Prostate gland (tissue), 2 donors: ENCODE results near the gene CC2D1B. TPM values are rescaled to one million over a fixed set of nuclear protein-coding genes. Genes with fewer than 3 reads are reported as not detected.

ENCODE experiments used
- DNase-seq: peaks from one replicate; pipeline ENCODE4 v3.0.0-alpha.2; 2019; ENCODE audit warnings: low spot score
- H3K27ac ChIP-seq, 2 donors: fragments of 200-600 bp; sonication (generic); 2 replicates each; pipeline ENCODE4 v1.5.1; 2017 to 2019
- H3K27me3 ChIP-seq: fragments of 200-600 bp; sonication (generic); replicated peaks from 2 replicates; pipeline ENCODE4 v1.5.1; 2019; ENCODE audit not compliant: insufficient read depth
- H3K36me3 ChIP-seq, 2 donors: fragments of 200-600 bp; sonication (generic); 1 replicate in 1 of 2; 2 replicates in 1 of 2; pipeline versions ENCODE4 v1.5.1 to v1.8.1; 2017 to 2019
- H3K4me1 ChIP-seq: fragments of 200-600 bp; sonication (generic); replicated peaks from 2 replicates; pipeline ENCODE4 v1.5.1; 2019
- H3K4me3 ChIP-seq, 2 donors: fragments of 200-600 bp; sonication (generic); 2 replicates each; pipeline ENCODE4 v1.5.1; 2017 to 2019
- H3K9me3 ChIP-seq: fragments of 200-600 bp; sonication (generic); 2 replicates; pipeline ENCODE4 v1.5.1; 2017
- POLR2A ChIP-seq: fragments of 450-650 bp; IDR thresholded peaks from one replicate; pipeline ENCODE4 v1.6.1; 2016; ENCODE audit warnings: antibody characterized with exemption, mild to moderate bottlenecking
- POLR2AphosphoS5 ChIP-seq: sonication (generic); formaldehyde crosslinking; IDR thresholded peaks from one replicate; pipeline ENCODE4 v1.6.1; 2017; ENCODE audit warnings: antibody characterized with exemption
- WGBS: methylation state at CpG from one replicate; pipeline ENCODE4 v1.1.5; 2018; 5-methylcytosine and 5-hydroxymethylcytosine counted together
- intact Hi-C: fragments of 100-400 bp; cut with DNase I; formaldehyde crosslinking; loops from one replicate; pipeline ENCODE4 v1.14.2; 2022
- total RNA-seq, 2 donors: library from RNA; depleted of rRNA; stranded (reverse); fragments of >200 nt; gene quantifications; one replicate each; pipeline ENCODE4 v1.1.0, GENCODE V29; 2016
- TF ChIP-seq, protein P1 (sequence below), 4 experiments: fragments of 200-600 bp in 2 of 4; fragments of 450-650 bp in 2 of 4; sonication (generic) in 2 of 4; IDR thresholded peaks; 1 replicate in 3 of 4; 2 replicates in 1 of 4; pipeline ENCODE4 v1.5.1; 2016 to 2019; ENCODE audit warnings: antibody characterized with exemption in 4 of 4, mild to moderate bottlenecking in 2 of 4, moderate library complexity in 2 of 4

Gene CC2D1B
- total RNA-seq, 2 donors from 2014 or later: 24.2 to 43.9 TPM

DNA sequence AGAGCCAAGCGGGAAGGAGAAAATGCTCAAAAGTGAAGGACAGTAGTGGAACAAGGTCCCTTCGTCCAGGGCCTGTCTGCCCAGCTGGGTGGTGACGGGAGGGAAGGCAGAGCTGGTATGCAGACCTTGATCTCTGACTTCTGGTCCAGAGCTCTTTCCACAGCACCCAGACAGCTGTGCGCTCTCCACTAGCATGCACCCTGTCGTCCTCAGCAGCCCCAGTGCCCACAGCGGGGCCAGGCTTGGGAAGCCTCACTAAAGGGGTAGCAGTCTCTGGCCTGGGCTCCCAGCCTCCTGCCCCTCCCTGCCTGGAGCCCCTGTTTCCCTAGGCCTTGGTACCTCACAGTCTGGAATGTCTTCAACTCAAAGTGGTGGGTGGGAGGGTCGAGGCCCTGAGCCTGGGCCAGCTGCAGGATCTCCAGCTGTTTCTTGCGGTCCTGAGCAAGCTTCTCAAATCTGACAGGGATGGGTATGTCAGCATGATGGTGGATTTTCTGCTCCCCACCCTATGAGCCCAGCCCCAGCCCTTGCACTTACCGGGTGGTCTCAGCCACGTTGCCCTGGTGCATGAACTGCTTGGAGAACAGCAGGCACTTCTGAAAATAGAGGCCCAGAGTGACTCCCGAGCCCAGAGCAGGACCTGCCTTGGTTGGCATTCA, 10.0 kb downstream of the CC2D1B start:
- TF ChIP-seq, protein P1, sequence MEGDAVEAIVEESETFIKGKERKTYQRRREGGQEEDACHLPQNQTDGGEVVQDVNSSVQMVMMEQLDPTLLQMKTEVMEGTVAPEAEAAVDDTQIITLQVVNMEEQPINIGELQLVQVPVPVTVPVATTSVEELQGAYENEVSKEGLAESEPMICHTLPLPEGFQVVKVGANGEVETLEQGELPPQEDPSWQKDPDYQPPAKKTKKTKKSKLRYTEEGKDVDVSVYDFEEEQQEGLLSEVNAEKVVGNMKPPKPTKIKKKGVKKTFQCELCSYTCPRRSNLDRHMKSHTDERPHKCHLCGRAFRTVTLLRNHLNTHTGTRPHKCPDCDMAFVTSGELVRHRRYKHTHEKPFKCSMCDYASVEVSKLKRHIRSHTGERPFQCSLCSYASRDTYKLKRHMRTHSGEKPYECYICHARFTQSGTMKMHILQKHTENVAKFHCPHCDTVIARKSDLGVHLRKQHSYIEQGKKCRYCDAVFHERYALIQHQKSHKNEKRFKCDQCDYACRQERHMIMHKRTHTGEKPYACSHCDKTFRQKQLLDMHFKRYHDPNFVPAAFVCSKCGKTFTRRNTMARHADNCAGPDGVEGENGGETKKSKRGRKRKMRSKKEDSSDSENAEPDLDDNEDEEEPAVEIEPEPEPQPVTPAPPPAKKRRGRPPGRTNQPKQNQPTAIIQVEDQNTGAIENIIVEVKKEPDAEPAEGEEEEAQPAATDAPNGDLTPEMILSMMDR (IDR thresholded peaks at IDR 0.05): no peak
- TF ChIP-seq POLR2AphosphoS5 (no peak), POLR2A (no peak)
- H3K27me3 ChIP-seq: no peaks in the 10 kb centered on the region
- intact Hi-C loops: no loop called here
- DNase-seq: no peak
- H3K4me3 ChIP-seq: no peak overlapping the region
- no peaks in the 10 kb centered on the region for H3K9me3 ChIP-seq
- WGBS: 90% methylated on average over 11 of the region's 11 CpGs
- no peaks in the 10 kb centered on the region for H3K4me1 ChIP-seq
- H3K27ac ChIP-seq: no peak overlapping the region
- peaks cover 48 to 53% of the 10 kb centered on the region in 2 donors for H3K36me3 ChIP-seq

DNA sequence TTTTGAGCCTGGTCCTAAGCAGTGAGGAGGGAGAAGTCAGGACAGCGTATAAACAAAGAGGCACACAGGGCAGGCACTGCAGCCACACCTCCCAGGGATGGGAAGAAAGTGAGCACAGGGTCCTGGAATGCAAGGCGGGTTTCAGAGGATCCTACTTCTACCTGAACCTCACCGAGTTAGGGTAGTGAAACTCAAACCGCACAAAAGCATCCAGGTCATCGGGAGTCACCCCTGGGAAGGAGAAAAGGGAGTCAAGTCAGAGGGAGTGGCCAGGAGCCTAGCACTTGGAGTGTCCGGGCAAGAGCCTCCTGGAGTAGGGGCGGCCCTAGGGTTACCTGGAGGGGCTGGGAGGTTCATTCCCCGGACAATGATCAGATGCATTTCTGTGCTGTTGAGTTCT, 10.6 kb downstream of the CC2D1B start:
- WGBS: 91% methylated on average over 8 of the region's 8 CpGs
- intact Hi-C loops: no loop called here
- H3K36me3 ChIP-seq: peaks cover 47 to 53% of the 10 kb centered on the region in 2 donors

DNA sequence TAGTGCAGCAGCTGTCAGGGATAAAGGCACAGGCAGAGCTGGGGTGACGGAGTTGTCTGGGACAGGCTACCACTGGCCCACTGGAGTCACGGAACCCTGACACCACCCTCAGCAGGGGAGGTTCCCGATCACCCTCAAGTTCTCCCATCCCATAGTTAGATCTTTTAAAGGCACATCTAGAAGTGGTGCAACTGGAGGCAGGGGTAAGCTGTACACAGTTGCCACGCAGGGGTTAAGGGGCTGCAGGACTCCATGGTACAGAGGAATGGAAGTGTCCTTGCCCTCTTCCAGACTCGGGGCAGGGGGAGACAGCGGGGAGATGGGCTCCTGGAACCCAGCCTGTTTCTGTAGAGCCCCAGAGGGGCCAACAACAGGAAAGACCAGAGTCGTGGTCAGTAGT, 13.3 kb downstream of the CC2D1B start:
- DNase-seq: no peak
- no peaks in the 10 kb centered on the region for H3K9me3 ChIP-seq
- no peaks in the 10 kb centered on the region for H3K27me3 ChIP-seq
- intact Hi-C loops: no loop called here
- WGBS: 91% methylated on average over 7 of the region's 7 CpGs
- H3K27ac ChIP-seq: no peak overlapping the region
- H3K36me3 ChIP-seq: peaks cover 20 to 25% of the 10 kb centered on the region in 2 donors
- no peaks in the 10 kb centered on the region for H3K4me1 ChIP-seq
- no peak for TF ChIP-seq POLR2A
- TF ChIP-seq POLR2AphosphoS5: no peak
- TF ChIP-seq, protein P1 (IDR thresholded peaks at IDR 0.05): no peak
- H3K4me3 ChIP-seq: no peak overlapping the region

More for the DNA sequence above, 10.6 kb downstream of the CC2D1B start:
- H3K4me1 ChIP-seq: no peaks in the 10 kb centered on the region
- no peaks in the 10 kb centered on the region for H3K27me3 ChIP-seq
- H3K27ac ChIP-seq: no peak overlapping the region
- DNase-seq: no peak
- no peak overlapping the region for H3K4me3 ChIP-seq
- TF ChIP-seq, protein P1 (IDR thresholded peaks at IDR 0.05): no peak
- TF ChIP-seq POLR2AphosphoS5 (no peak), POLR2A (no peak)
- no peaks in the 10 kb centered on the region for H3K9me3 ChIP-seq

DNA sequence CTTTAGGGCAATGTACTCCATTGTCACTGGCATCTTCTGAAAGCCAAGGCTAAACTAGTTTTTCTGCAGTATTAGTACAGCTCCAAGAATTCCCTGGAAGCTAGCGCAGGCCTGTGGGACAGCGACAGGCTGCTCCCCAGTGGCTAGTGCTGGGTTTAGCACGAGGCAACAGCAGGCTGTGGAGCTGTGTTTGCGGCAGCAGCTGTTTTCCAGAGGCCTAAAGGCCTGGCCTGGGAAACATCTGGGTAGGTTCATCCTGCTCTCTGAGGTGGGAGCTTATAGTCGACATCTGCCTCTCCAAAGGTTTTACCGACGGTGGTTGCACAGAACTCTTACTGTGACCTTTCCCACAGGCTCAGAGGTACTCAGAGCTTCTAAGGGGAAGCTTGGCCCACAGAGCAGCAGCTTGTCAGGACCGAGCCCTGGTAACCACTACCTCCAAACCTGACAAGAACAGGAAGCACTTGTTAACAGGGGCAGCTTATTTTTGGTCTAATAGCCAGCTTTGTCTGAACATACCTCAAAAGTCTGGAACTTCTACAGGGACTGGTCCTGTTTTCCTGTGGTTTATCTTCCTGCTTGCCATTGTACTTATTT, 17.2 kb downstream of the CC2D1B start:
- no peak overlapping the region for H3K27ac ChIP-seq
- no peak overlapping the region for H3K4me3 ChIP-seq
- TF ChIP-seq, protein P1 (IDR thresholded peaks at IDR 0.05): peak in 2 of 4 experiments; percentile 20 to 24
- TF ChIP-seq POLR2AphosphoS5: no peak
- peaks cover 8 to 9% of the 10 kb centered on the region in 2 donors for H3K36me3 ChIP-seq
- intact Hi-C loops: no loop called here
- DNase-seq: peak; percentile 17
- no peaks in the 10 kb centered on the region for H3K9me3 ChIP-seq
- WGBS: 35% methylated on average over 8 of the region's 8 CpGs
- no peaks in the 10 kb centered on the region for H3K4me1 ChIP-seq
- no peaks in the 10 kb centered on the region for H3K27me3 ChIP-seq

DNA sequence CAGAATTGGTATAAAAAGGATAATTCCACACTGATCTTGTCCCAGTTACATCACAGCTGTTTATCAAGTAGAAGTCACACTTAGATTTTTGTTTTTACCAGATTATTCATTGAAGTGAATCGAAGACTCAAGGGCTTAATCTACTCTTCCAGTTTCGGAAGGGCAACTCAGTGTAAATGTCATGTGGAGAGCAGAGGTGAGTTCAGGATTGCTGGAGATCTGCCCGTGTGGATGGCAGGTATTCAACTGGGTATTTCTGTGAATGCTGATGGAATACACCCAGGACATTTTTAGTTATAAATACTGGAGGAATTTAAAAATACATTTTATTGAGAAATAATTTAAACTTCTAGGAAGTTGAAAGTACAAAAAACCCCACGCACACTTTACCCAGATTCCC, 19.4 kb downstream of the CC2D1B start:
- DNase-seq: no peak
- 87% methylated on average over 4 of the region's 4 CpGs for WGBS
- no peaks in the 10 kb centered on the region for H3K4me1 ChIP-seq
- H3K27ac ChIP-seq: no peak overlapping the region
- no peaks in the 10 kb centered on the region for H3K9me3 ChIP-seq
- intact Hi-C loops: no loop called here
- no peak overlapping the region for H3K4me3 ChIP-seq
- H3K36me3 ChIP-seq: no peaks in the 10 kb centered on the region
- no peak for TF ChIP-seq POLR2A
- TF ChIP-seq POLR2AphosphoS5: no peak
- TF ChIP-seq, protein P1 (IDR thresholded peaks at IDR 0.05): no peak
- H3K27me3 ChIP-seq: no peaks in the 10 kb centered on the region
